Measurements from ENCODE around the gene VN1R2. TPM values are rescaled to one million over a fixed set of nuclear protein-coding genes. Genes with fewer than 3 reads are reported as not detected.

The VN1R2 gene
- not detected in 2 replicates for total RNA-seq

GRCh38 chr19:53257715-53258342, at the start of gene VN1R2:
Gene VN1R2, plus strand, starts transcription at chr19:53258292. Its CDS starts 84 bp downstream, at chr19:53258376.

GRCh38 chr19:53254411-53255341, 3.4 kb upstream of the VN1R2 start, which contains the start of gene ZNF677:
Gene ZNF677, minus strand, starts transcription at chr19:53254873. Its CDS starts 3,323 bp downstream, at chr19:53251550.

GRCh38 chr19:53267623-53268022, 9.5 kb downstream of the VN1R2 start, which contains the start of gene VN1R4:
Gene VN1R4, minus strand, starts transcription at chr19:53267723. Its CDS starts 58 bp downstream, at chr19:53267665.

Other genes with a start within 250 kb of the VN1R2 start
- gene ERVV-1, start 244.4 kb upstream of the VN1R2 start, total RNA-seq: 0.14 TPM in 1 of 2 replicates, not detected in the other
- 0.05 TPM in 1 of 2 replicates, not detected in the other for gene ERVV-2, start 213.6 kb upstream of the VN1R2 start, total RNA-seq
- 34.1 and 45.0 TPM in 2 replicates for gene ZNF160, start 154.9 kb upstream of the VN1R2 start, total RNA-seq
- gene ZNF415, start 125.4 kb upstream of the VN1R2 start, total RNA-seq: 8.3 and 9.9 TPM in 2 replicates
- gene ZNF347, start 99.2 kb upstream of the VN1R2 start, total RNA-seq: 6.8 and 9.3 TPM in 2 replicates
- 3.3 and 5.4 TPM in 2 replicates for gene ZNF665, start 64.9 kb upstream of the VN1R2 start, total RNA-seq
- gene ZNF677, start 3.4 kb upstream of the VN1R2 start, total RNA-seq: 14.0 and 18.7 TPM in 2 replicates
- not detected in 2 replicates for gene VN1R4, start 9.4 kb downstream of the VN1R2 start, total RNA-seq
- 8.3 and 9.8 TPM in 2 replicates for gene ZNF845, start 75.5 kb downstream of the VN1R2 start, total RNA-seq
- 8.5 and 9.2 TPM in 2 replicates for gene ZNF525, start 107.4 kb downstream of the VN1R2 start, total RNA-seq
- gene ZNF765, start 136.9 kb downstream of the VN1R2 start, total RNA-seq: 15.4 and 18.1 TPM in 2 replicates
- gene ZNF761, start 173.7 kb downstream of the VN1R2 start, total RNA-seq: 16.3 and 23.3 TPM in 2 replicates
- 4.2 and 4.5 TPM in 2 replicates for gene ZNF813, start 209.4 kb downstream of the VN1R2 start, total RNA-seq